Activated B cell treated with CpG ODN at 0.5 μM for 24 hours (primary cell): ENCODE measurements around the gene DSCAML1. TPM values are rescaled to one million over a fixed set of nuclear protein-coding genes. Genes with fewer than 3 reads are reported as not detected.

ENCODE experiments used
- ATAC-seq: fragments of 200-7000 bp; cut with Tn5 transposase; one replicate; pipeline ENCODE4 v1.10.0; 2021; ENCODE audit warnings: low read depth, mild to moderate bottlenecking, moderate library complexity
- CTCF ChIA-PET: fragments of 350-600 bp; sonication (Branson Sonifier 250); formaldehyde crosslinking; loops from one replicate; lab custom pipeline; 2021; ENCODE audit warnings: antibody characterized with exemption; lab: Charles Lee
- POLR2A ChIA-PET: fragments of 350-600 bp; sonication (Branson Sonifier 250); formaldehyde crosslinking; loops from one replicate; lab custom pipeline; 2021; ENCODE audit warnings: antibody characterized with exemption; lab: Charles Lee
- DNase-seq: peaks from one replicate; pipeline ENCODE4 v3.0.0; 2022
- H3K27ac Mint-ChIP-seq: one replicate; pipeline ENCODE4 v1.8.0; 2020; ENCODE audit warnings: mixed read lengths
- H3K27me3 Mint-ChIP-seq: one replicate; pipeline ENCODE4 v1.8.0; 2021; ENCODE audit warnings: mixed read lengths
- H3K36me3 Mint-ChIP-seq: one replicate; pipeline ENCODE4 v1.8.0; 2021; ENCODE audit warnings: low read depth, mixed read lengths
- H3K4me1 Mint-ChIP-seq: one replicate; pipeline ENCODE4 v1.8.0; 2021; ENCODE audit warnings: mixed read lengths
- H3K4me3 Mint-ChIP-seq: one replicate; pipeline ENCODE4 v1.8.0; 2020; ENCODE audit warnings: mild to moderate bottlenecking, mixed read lengths
- H3K9me3 Mint-ChIP-seq: one replicate; pipeline ENCODE4 v1.8.0; 2020; ENCODE audit warnings: mixed read lengths
- CTCF ChIP-seq: fragments of 200-600 bp; IDR thresholded peaks from one replicate; pipeline ENCODE4 v1.8.0; 2022; ENCODE audit warnings: antibody characterized with exemption, mild to moderate bottlenecking
- intact Hi-C: fragments of 100-400 bp; cut with micrococcal nuclease; formaldehyde crosslinking; loops from one replicate; pipeline ENCODE4 v1.15.1; 2024
- total RNA-seq: library from RNA; stranded (reverse); gene quantifications from 2 replicates; pipeline ENCODE4 v1.2.3, GENCODE V29; 2022

Gene DSCAML1
- total RNA-seq, 1 donor from 2014 or later = 3.6 TPM

GRCh38 chr11:117786135-117786870 is 10.7 kb downstream of the DSCAML1 start:
- TF ChIP-seq CTCF = no peak
- Mint-ChIP-seq H3K9me3 (no peaks in the 10 kb centered on the region), H3K27ac (no peak overlapping the region), H3K36me3 (no peaks in the 10 kb centered on the region), H3K27me3 (peaks cover 38% of the 10 kb centered on the region), H3K4me1 (no peaks in the 10 kb centered on the region), H3K4me3 (no peak overlapping the region)
- DNase-seq = no peak
- intact Hi-C loops = no loop called here
- CTCF ChIA-PET = interaction anchor here (2.1 kb wide), 1 partner anchor 21 kb away, joined by 5 read pairs; no protein-coding TSS in a partner anchor
- POLR2A ChIA-PET = no interaction called here
- ATAC-seq = no peak

DNA sequence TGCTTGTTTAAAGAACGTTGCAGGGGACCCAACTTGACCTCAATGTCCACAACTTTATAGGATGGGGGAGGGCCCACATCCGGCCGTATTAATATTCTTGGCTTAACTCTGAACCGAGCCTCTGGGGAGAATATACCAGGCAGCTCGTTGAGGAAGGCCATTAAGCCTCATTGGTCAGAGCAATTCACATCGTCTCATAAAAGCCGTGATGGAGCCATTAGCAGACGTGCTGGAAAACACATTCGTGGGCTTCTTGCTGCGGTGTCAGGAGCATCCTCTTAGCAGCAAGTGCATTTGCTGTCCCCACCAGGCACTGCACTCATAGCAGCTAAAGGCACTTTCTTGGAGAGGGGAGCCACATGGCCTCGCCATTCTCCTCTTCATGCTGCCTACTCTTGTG is 14.9 kb downstream of the DSCAML1 start:
- H3K4me1 Mint-ChIP-seq = no peaks in the 10 kb centered on the region
- intact Hi-C loops = no loop called here
- no peaks in the 10 kb centered on the region for H3K36me3 Mint-ChIP-seq
- ChIA-PET POLR2A (no interaction called here), CTCF (no interaction called here)
- no peak for TF ChIP-seq CTCF
- H3K27ac Mint-ChIP-seq = no peak overlapping the region
- peaks cover 45% of the 10 kb centered on the region for H3K27me3 Mint-ChIP-seq
- no peak for ATAC-seq
- H3K9me3 Mint-ChIP-seq = no peaks in the 10 kb centered on the region
- DNase-seq = no peak
- H3K4me3 Mint-ChIP-seq = no peak overlapping the region

DNA sequence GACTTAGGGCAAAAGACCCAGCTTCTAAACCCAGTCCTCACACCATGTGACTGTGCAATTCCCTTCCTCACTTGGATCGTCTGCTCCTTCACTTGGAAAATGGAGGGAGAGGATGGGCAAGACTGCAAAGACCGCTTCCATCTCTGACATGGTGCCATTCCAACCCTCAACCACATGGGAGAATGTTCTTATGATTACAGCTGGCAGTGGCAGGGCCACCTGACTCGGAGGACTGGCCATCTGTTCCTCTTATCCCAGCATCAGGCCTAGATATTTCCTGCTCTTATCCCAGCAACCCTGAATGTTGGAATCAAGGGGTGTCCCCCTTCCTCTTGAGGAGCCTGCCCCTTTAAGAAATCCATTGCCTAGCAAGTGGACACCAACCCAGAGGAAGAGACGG is 15.4 kb downstream of the DSCAML1 start:
- Mint-ChIP-seq H3K36me3 (no peaks in the 10 kb centered on the region), H3K4me3 (no peak overlapping the region), H3K27me3 (peaks cover 47% of the 10 kb centered on the region), H3K9me3 (no peaks in the 10 kb centered on the region), H3K27ac (no peak overlapping the region), H3K4me1 (no peaks in the 10 kb centered on the region)
- TF ChIP-seq CTCF = no peak
- intact Hi-C loops = no loop called here
- ATAC-seq (no peak), DNase-seq (no peak)
- CTCF ChIA-PET = no interaction called here
- POLR2A ChIA-PET = interaction anchor here (0.6 to 0.7 kb wide), 2 partner anchors 25 to 953 kb away, joined by 3 to 4 read pairs; no protein-coding TSS in a partner anchor

DNA sequence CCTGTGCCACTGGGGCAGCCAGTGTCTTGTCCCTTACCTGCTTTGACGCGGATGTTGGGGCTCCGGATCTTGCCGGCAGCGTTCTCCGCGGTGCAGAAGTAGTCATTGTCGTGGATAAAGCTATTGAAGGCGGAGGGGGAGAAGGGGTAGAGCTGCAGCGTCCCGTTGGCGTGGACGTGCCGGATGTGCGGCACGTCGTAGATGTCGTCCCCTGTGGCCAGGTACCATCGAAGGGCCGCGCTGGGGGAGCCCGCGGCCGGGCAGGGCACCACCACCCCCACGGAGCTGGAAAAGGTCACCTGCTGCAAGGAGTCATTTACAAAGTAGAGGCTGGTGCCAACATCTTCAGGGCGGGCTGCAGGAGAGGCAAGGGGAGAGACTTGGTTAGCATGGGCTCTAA is 16.6 kb downstream of the DSCAML1 start:
- no peak for TF ChIP-seq CTCF
- POLR2A ChIA-PET = no interaction called here
- Mint-ChIP-seq H3K4me1 (no peaks in the 10 kb centered on the region), H3K27me3 (peaks cover 38% of the 10 kb centered on the region), H3K36me3 (no peaks in the 10 kb centered on the region), H3K27ac (no peak overlapping the region), H3K9me3 (no peaks in the 10 kb centered on the region), H3K4me3 (no peak overlapping the region)
- intact Hi-C loops = no loop called here
- no peak for ATAC-seq
- no peak for DNase-seq
- CTCF ChIA-PET = no interaction called here

- no peak for ATAC-seq
- Mint-ChIP-seq H3K27me3 (peaks cover 18% of the 10 kb centered on the region), H3K9me3 (no peaks in the 10 kb centered on the region), H3K27ac (no peak overlapping the region), H3K4me1 (no peaks in the 10 kb centered on the region), H3K36me3 (no peaks in the 10 kb centered on the region), H3K4me3 (no peak overlapping the region)
- ChIA-PET CTCF (no interaction called here), POLR2A (no interaction called here)
- TF ChIP-seq CTCF = no peak
- DNase-seq = no peak
- intact Hi-C loops = no loop called here
These were observed 22.5 kb downstream of the DSCAML1 start for GRCh38 chr11:117774553-117774952.
